H1 (cell line): ENCODE data around the gene OR2A25.

ENCODE experiments used
- ASH2L ChIP-seq: fragments of 200-600, 300-600 bp; sonication (generic); IDR thresholded peaks from one replicate; pipeline ENCODE4 v1.7.1; 2017; ENCODE audit warnings: low read length
- CBX5 ChIP-seq: fragments of 300-800, 300-1000 bp; sonication (generic); IDR thresholded peaks from 2 replicates; pipeline ENCODE4 v1.7.1; 2016; ENCODE audit warnings: antibody characterized with exemption, low read length, low read depth
- EZH2 ChIP-seq: fragments of 200-600 bp; sonication (generic); IDR thresholded peaks from 2 replicates; pipeline ENCODE4 v1.7.1; 2012; ENCODE audit warnings: low read depth, mild to moderate bottlenecking, moderate library complexity, low read length, inconsistent platforms; ENCODE audit not compliant: severe bottlenecking
- GABPA ChIP-seq: IDR thresholded peaks from 2 replicates; pipeline ENCODE4 v1.6.1; 2011; ENCODE audit warnings: mild to moderate bottlenecking, low read length, moderate library complexity, borderline replicate concordance; ENCODE audit not compliant: insufficient read depth
- POLR2A ChIP-seq, 2 experiments: IDR thresholded peaks; 1 replicate in 1 of 2; 2 replicates in 1 of 2; pipeline ENCODE4 v1.6.1; 2011; ENCODE audit warnings: low read depth in 2 of 2, low read length in 2 of 2, mild to moderate bottlenecking in 2 of 2; ENCODE audit errors: control extremely low read depth in 1 of 2
- POLR2AphosphoS5 ChIP-seq: IDR thresholded peaks from 2 replicates; pipeline ENCODE4 v1.6.1; 2011; ENCODE audit warnings: low read depth, low read length
- TAF1 ChIP-seq: IDR thresholded peaks from 2 replicates; pipeline ENCODE4 v1.6.1; 2011; ENCODE audit warnings: mild to moderate bottlenecking, low read depth, low read length
- YY1 ChIP-seq: IDR thresholded peaks from 2 replicates; pipeline ENCODE4 v1.6.1; 2011; ENCODE audit warnings: low read depth, mild to moderate bottlenecking, low read length
- TF ChIP-seq, protein P1 (sequence below), 3 experiments: IDR thresholded peaks; 1 replicate in 2 of 3; 2 replicates in 1 of 3; pipeline versions ENCODE4 v1.5.1 to v1.6.1; 2011; ENCODE audit warnings: low read length in 3 of 3, mild to moderate bottlenecking in 3 of 3, inconsistent platforms in 2 of 3, low read depth in 1 of 3, moderate library complexity in 1 of 3; ENCODE audit not compliant: insufficient read depth in 1 of 3; ENCODE audit errors: control extremely low read depth in 1 of 3

DNA sequence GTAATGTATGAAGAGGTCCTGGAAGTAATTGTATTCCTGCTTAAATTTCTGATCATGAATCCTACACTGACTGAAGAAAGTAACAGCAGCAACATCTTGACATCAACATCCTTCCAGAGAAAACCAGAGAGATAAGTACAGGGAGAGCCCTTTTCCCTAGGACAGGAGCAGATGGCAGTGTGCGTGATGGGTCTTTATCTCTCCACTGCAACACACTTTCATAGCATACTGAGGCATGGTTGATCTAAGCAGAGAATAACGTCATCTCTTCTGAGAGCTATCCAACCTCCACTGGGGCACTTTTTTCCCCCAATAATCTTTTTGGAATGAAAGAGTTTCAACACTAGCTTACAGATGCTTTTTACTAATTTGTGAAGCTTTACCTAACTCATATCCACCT is 342 bp downstream of the OR2A25 start:
- TF ChIP-seq, protein P1, sequence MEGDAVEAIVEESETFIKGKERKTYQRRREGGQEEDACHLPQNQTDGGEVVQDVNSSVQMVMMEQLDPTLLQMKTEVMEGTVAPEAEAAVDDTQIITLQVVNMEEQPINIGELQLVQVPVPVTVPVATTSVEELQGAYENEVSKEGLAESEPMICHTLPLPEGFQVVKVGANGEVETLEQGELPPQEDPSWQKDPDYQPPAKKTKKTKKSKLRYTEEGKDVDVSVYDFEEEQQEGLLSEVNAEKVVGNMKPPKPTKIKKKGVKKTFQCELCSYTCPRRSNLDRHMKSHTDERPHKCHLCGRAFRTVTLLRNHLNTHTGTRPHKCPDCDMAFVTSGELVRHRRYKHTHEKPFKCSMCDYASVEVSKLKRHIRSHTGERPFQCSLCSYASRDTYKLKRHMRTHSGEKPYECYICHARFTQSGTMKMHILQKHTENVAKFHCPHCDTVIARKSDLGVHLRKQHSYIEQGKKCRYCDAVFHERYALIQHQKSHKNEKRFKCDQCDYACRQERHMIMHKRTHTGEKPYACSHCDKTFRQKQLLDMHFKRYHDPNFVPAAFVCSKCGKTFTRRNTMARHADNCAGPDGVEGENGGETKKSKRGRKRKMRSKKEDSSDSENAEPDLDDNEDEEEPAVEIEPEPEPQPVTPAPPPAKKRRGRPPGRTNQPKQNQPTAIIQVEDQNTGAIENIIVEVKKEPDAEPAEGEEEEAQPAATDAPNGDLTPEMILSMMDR (IDR thresholded peaks at IDR 0.05; ENCODE audit: control extremely low read depth in 1 of 3, insufficient read depth in 1 of 3, low read depth in 1 of 3, low read length in 3 of 3), result no peak
- TF ChIP-seq TAF1, result no peak
- TF ChIP-seq ASH2L, result no peak
- no peak for TF ChIP-seq YY1
- TF ChIP-seq GABPA, result no peak
- no peak for TF ChIP-seq POLR2AphosphoS5
- TF ChIP-seq POLR2A (IDR thresholded peaks at IDR 0.05; ENCODE audit: control extremely low read depth in 1 of 2, low read depth in 2 of 2, low read length in 2 of 2), result no peak
- no peak for TF ChIP-seq CBX5
- TF ChIP-seq EZH2, result no peak
